VCaP (cell line): ENCODE results near the gene ADCY7.

Experiments used
- H3K27ac ChIP-seq: fragments of 450-650 bp; 2 replicates; pipeline ENCODE4 v1.5.1; 2017
- CTCF ChIP-seq: fragments of 450-650 bp; conservative IDR thresholded peaks from 2 replicates; pipeline ENCODE4 v1.5.1; 2017; ENCODE audit warnings: mild to moderate bottlenecking, moderate library complexity

ADCY7 gene

GRCh38 chr16:50298591-50299507 is 32.5 kb downstream of the ADCY7 start:
- no peak for TF ChIP-seq CTCF
- H3K27ac ChIP-seq, result no peak overlapping the region

DNA sequence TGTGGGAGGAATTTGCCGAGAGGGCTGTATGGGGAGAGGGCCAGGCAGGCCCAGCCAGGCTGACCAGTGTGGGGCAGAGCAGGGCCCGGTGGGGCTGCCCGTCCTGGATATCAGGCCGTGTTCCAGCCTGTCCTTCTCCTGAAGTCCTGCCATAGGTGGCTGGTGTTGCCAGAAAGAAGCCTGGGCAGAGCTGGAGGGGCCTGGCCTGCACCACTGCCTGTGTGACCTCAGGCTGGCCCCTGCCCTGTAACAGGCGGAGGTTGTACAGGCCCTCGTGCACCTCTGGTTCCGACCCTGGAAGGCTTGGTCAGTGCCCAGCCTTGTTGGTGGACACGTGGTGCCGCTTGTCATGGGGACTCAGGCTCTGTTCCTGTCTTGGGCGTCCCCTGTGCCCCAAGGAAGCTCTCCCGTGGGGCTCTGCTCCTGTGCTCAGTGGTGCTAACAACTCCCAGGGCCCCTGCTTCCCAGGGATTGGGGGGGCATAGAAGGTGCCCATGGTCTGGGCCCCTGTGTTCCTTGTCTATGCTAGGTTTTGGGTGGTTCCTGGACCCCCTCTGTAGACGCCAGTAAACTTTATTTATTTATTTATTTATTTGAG is 33.3 kb downstream of the ADCY7 start:
- TF ChIP-seq CTCF, result no peak
- H3K27ac ChIP-seq, result no peak overlapping the region

- no peak for TF ChIP-seq CTCF
- no peak overlapping the region for H3K27ac ChIP-seq
Observed at GRCh38 chr16:50300942-50301625, 34.7 kb downstream of the ADCY7 start.

GRCh38 chr16:50301626-50302471 is 35.5 kb downstream of the ADCY7 start:
- H3K27ac ChIP-seq, result no peak overlapping the region
- TF ChIP-seq CTCF, result no peak

DNA sequence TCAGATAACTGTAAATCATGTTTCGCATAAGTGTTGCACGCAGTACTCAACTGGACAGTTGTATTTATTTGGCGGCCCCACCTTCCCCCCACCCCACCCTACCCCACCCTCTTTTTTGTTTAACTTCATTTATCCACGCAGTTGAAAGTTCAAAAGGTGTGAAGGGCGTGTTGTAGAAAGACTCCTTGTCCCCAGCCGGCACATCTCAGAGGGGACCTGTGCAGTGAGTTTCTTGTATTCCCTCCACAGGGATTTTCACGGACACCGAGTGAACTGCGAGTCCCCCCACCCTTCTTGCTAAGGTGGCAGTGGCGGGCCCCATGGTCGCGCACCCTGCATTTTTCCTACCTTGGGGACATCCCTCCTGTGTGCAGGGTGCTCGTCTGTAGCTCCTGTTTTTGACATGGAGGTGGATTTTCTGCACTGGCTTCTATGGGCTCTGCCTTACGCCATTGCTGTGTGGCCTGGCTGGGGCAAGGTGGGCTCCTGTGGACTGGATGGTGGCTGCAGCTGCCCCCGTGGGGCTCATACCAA is 36.2 kb downstream of the ADCY7 start:
- no peak for TF ChIP-seq CTCF
- H3K27ac ChIP-seq, result no peak overlapping the region

- no peak overlapping the region for H3K27ac ChIP-seq
- no peak for TF ChIP-seq CTCF
Observed at GRCh38 chr16:50303041-50303604, 36.8 kb downstream of the ADCY7 start.
